Glutamatergic neuron (in vitro differentiated cells): ENCODE data around the gene GDPD5. TPM values are rescaled to one million over a fixed set of nuclear protein-coding genes. Genes with fewer than 3 reads are reported as not detected.
A peak's percentile ranks its signal among the peaks of the same experiment; 100 is the strongest.

Experiments used
- DNase-seq: peaks from one replicate; pipeline ENCODE4 v3.0.0; 2022
- H3K27ac Mint-ChIP-seq: one replicate; pipeline ENCODE4 v1.8.0; 2020; ENCODE audit warnings: mild to moderate bottlenecking, mixed read lengths, inconsistent platforms; ENCODE audit not compliant: unreplicated experiment
- H3K27me3 Mint-ChIP-seq: one replicate; pipeline ENCODE4 v1.8.0; 2020; ENCODE audit warnings: mild to moderate bottlenecking, moderate library complexity, mixed read lengths, inconsistent platforms; ENCODE audit not compliant: unreplicated experiment
- H3K36me3 Mint-ChIP-seq: one replicate; pipeline ENCODE4 v1.8.0; 2020; ENCODE audit warnings: mild to moderate bottlenecking, mixed read lengths, inconsistent platforms; ENCODE audit not compliant: unreplicated experiment
- H3K4me1 Mint-ChIP-seq: one replicate; pipeline ENCODE4 v1.8.0; 2020; ENCODE audit warnings: mild to moderate bottlenecking, low read depth, mixed read lengths, inconsistent platforms; ENCODE audit not compliant: unreplicated experiment
- H3K4me3 Mint-ChIP-seq: one replicate; pipeline ENCODE4 v1.8.0; 2020; ENCODE audit warnings: mild to moderate bottlenecking, mixed read lengths, inconsistent platforms; ENCODE audit not compliant: unreplicated experiment
- H3K9me3 Mint-ChIP-seq: one replicate; pipeline ENCODE4 v1.8.0; 2020; ENCODE audit warnings: mild to moderate bottlenecking, moderate library complexity, mixed read lengths, inconsistent platforms; ENCODE audit not compliant: unreplicated experiment
- total RNA-seq: library from RNA; stranded (reverse); fragmentation: NEBNext Ultra II Directional; extraction: Animal tissue kit (Norgen Biotek cat#: 25700); gene quantifications from one replicate; pipeline ENCODE4 v1.2.1, GENCODE V29; 2021; ENCODE audit not compliant: unreplicated experiment
- TF ChIP-seq, protein P1 (sequence below): fragments of 200-600 bp; sonication (generic); IDR thresholded peaks from one replicate; pipeline ENCODE4 v1.5.0; 2021; ENCODE audit not compliant: partially characterized antibody, unreplicated experiment

Gene GDPD5
- total RNA-seq, 1 donor from 2014 or later, result 147 TPM

DNA sequence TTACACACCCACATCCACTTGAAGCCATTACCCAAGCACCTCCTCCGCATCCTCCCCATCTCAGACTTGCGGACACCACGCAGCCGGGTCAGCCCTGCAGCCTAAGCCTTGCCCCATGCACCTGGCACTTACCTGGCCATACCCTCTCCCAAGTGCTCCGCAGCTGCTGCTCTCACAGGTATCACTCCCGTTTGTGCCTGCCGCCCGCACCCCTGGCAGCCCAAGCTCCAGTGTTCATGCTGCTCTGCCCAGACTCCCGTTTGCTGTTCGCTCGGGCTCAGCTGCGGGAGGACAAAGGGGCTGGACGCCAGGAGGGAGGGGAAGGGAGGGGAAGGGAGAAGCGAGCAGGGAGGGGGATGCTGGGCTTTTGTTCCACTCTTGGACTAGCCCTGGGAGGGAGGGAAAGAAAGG lies 92.8 kb downstream of the GDPD5 start, which contains the start of gene KLHL35:
TSS of gene KLHL35 (minus strand) at position 293 of the 411 bp plus-strand sequence. CDS start 2,574 bp downstream, outside the sequence.
- DNase-seq, result peak; percentile 60
- peaks cover 30% of the 10 kb centered on the region for H3K9me3 Mint-ChIP-seq
- H3K4me3 Mint-ChIP-seq, result peak within 1 kb of the TSS; percentile 90
- TF ChIP-seq, protein P1, sequence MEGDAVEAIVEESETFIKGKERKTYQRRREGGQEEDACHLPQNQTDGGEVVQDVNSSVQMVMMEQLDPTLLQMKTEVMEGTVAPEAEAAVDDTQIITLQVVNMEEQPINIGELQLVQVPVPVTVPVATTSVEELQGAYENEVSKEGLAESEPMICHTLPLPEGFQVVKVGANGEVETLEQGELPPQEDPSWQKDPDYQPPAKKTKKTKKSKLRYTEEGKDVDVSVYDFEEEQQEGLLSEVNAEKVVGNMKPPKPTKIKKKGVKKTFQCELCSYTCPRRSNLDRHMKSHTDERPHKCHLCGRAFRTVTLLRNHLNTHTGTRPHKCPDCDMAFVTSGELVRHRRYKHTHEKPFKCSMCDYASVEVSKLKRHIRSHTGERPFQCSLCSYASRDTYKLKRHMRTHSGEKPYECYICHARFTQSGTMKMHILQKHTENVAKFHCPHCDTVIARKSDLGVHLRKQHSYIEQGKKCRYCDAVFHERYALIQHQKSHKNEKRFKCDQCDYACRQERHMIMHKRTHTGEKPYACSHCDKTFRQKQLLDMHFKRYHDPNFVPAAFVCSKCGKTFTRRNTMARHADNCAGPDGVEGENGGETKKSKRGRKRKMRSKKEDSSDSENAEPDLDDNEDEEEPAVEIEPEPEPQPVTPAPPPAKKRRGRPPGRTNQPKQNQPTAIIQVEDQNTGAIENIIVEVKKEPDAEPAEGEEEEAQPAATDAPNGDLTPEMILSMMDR, result no peak
- peaks cover 13% of the 10 kb centered on the region for H3K4me1 Mint-ChIP-seq
- peaks cover 37% of the 10 kb centered on the region for H3K27me3 Mint-ChIP-seq
- H3K36me3 Mint-ChIP-seq, result peaks cover 16% of the 10 kb centered on the region
- peak within 1 kb of the TSS; percentile 88 for H3K27ac Mint-ChIP-seq

DNA sequence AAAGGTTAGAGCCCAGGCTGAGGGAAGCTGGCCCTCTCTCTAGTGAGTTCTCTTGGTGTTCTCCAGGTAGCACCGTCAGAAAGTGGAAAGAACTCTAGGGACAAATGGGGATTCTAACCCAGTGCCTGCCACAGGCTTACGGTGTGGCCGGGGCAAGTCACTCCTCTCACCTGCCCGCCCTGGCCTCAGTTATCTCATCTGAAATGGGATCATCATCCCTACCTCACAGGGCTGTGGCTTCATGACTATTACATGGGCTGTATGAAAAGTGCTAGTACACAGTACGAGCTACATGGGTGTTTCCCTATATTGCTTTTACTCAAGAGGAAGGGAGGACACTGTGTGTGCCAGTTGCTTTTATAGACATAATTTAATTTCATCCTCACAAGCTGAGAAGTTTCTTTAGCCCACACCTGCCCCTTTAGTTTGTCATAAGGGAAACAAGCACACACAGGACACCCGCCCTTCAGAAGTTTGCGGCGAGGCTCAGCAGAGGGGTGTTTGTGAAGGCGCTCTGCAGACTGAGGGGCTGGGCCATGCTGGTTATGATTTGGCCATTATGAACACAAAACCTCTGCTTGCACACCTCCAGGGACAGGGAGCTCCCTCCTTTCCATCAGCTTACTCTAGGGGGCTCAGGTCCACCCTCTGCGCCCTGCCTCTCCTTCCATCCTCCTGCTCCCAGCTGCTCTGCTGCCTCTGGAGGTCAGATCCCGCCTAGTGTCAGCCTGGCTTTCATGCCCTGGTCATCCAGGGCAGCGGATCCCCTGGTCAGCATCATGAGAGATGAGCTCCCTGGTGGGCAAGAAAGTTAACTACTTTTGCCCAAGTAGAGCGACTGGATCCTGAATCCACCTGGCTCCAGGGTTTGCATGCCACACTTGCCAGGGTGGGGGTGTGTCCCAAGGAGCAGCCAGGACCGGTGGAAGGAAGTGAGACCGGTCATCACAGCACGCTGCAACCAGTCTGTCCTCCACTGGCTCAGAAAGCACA lies 93.9 kb downstream of the GDPD5 start:
- H3K4me3 Mint-ChIP-seq, result peak overlapping the region; percentile 90
- no peak for DNase-seq

DNA sequence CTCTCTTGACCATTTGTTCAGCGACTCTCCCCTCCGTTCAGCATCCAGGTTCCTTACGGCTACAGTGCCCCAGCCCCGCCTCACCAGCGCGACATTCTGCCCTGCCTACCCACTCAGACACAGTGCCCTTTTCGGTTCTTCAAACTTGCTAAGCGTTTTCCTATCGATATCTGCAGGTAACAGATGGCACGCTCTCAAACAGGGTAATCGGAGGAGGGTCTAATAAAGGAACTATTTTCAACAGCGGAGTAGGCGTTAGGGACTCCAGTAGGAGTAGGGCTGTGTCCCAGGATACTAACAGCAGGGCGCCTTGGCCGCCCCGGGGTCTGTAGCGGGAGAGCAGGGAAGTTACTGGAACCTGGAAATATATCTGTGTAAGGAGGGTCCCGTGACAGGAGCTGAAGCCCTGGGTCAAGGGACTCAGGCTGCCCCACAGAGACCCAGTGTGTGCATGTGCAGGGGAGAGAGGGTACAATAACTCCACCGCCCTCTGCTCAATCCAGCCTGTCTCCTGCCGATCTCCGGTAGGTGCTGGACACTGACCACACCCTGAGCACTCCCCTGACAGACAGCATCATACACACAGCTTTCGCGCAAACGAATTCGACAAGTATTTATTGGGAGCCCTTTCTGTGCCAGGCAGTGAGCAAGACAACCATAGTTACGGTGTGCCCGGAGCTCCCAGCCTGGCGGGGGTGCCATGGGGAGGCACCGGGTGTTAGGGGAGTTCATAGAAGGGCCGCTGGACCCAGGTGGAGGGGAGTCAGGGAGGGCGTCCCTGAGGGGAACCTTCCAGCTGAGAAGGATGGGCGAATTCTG lies 94.8 kb downstream of the GDPD5 start:
- H3K27ac Mint-ChIP-seq, result peak overlapping the region; percentile 90
- peaks cover 37% of the 10 kb centered on the region for H3K27me3 Mint-ChIP-seq
- TF ChIP-seq, protein P1, result no peak
- peaks cover 16% of the 10 kb centered on the region for H3K36me3 Mint-ChIP-seq
- peak overlapping the region; percentile 90 for H3K4me3 Mint-ChIP-seq
- no peak for DNase-seq
- H3K9me3 Mint-ChIP-seq, result peaks cover 28% of the 10 kb centered on the region
- peaks cover 13% of the 10 kb centered on the region for H3K4me1 Mint-ChIP-seq

More for the DNA sequence above, 93.9 kb downstream of the GDPD5 start:
- H3K4me1 Mint-ChIP-seq, result peaks cover 13% of the 10 kb centered on the region
- TF ChIP-seq, protein P1, result peak; percentile 17
- peaks cover 28% of the 10 kb centered on the region for H3K9me3 Mint-ChIP-seq
- peaks cover 16% of the 10 kb centered on the region for H3K36me3 Mint-ChIP-seq
- peaks cover 35% of the 10 kb centered on the region for H3K27me3 Mint-ChIP-seq
- H3K27ac Mint-ChIP-seq, result no peak overlapping the region

DNA sequence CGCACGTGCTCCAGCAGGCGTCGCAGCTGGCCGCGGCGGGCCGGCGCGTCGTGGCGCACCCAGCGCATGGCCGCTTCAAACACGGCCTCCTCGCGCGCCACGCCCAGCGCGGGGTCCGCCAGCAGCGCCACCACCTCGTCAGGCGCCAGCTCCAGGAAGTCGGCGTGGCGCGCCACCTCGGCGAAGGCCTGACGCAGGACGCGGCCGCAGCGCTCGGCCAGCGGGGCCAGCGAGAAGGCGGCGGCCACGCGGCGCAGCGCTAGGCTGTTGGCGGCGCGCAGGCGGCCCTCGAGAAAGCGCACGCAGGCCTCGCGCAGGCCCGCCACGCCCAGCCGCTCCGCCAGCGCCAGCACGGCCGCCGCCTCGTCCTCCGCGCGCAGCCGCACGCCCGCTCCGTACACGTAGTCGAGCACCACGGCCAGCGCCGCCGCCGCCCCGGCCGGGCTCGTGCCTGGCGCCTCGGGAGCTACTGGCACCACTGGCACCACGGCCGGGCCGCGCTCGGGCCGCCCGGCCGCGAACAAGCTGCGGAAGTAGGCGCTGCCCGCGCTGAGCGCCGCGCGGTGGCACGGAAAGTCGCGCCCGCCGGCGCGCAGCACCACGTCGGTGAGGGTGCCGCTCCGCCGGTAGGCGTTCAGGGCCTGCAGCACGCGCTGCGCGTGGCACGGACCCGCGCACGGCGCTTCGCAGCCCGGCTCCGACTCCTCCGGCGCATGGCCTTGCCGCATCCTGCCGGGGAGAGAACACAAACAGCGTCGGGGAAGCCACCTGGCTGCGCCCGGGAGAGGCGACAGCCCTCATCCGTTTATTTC lies 95.6 kb downstream of the GDPD5 start:
- TF ChIP-seq, protein P1, result no peak
- Mint-ChIP-seq H3K9me3 (peaks cover 28% of the 10 kb centered on the region), H3K4me3 (peak overlapping the region; percentile 90), H3K27me3 (peaks cover 37% of the 10 kb centered on the region), H3K36me3 (peaks cover 16% of the 10 kb centered on the region), H3K4me1 (peaks cover 13% of the 10 kb centered on the region), H3K27ac (peak overlapping the region; percentile 90)
- DNase-seq, result peak; percentile 68
